H1 (cell line): ENCODE results near the gene ZAP70. TPM values are rescaled to one million over a fixed set of nuclear protein-coding genes. Genes with fewer than 3 reads are reported as not detected.

Experiments used
- CTCF ChIA-PET: fragments of 300-600 bp; sonication (Branson Sonifier 250); formaldehyde crosslinking; loops from one replicate; lab custom pipeline; 2021; ENCODE audit not compliant: partially characterized antibody; lab: Charles Lee
- POLR2A ChIA-PET: fragments of 300-600 bp; sonication (Branson Sonifier 250); formaldehyde crosslinking; loops from one replicate; lab custom pipeline; 2021; ENCODE audit warnings: inconsistent platforms; ENCODE audit not compliant: partially characterized antibody; lab: Charles Lee
- DNase-seq, 2 experiments: peaks; one replicate each; pipeline versions ENCODE4 v3.0.0 to v3.0.0-alpha.2; 2010 to 2022; ENCODE audit warnings: low spot score in 2 of 2, low read depth in 1 of 2, mixed read lengths in 1 of 2
- FAIRE-seq: peaks from 2 replicates; lab custom pipeline; 2011; peaks lifted over from hg19 to GRCh38; lab: Jason Lieb, UNC
- H2AFZ ChIP-seq: 2 replicates; pipeline ENCODE4 v1.8.1; 2012; ENCODE audit warnings: low read length, inconsistent platforms
- H2AK5ac ChIP-seq: 2 replicates; pipeline ENCODE4 v1.6.1; 2013; ENCODE audit warnings: low read depth, low read length
- H2BK120ac ChIP-seq: replicated peaks from 2 replicates; pipeline ENCODE3; 2013; ENCODE audit warnings: low read depth, low read length, inconsistent platforms
- H2BK12ac ChIP-seq: 2 replicates; pipeline ENCODE4 v1.6.1; 2013; ENCODE audit warnings: low read depth, low read length
- H2BK15ac ChIP-seq: 2 replicates; pipeline ENCODE4 v1.6.1; 2013; ENCODE audit warnings: low read length
- H2BK20ac ChIP-seq: 2 replicates; pipeline ENCODE4 v1.6.1; 2013; ENCODE audit warnings: low read length
- H2BK5ac ChIP-seq: 2 replicates; pipeline ENCODE4 v1.6.1; 2013; ENCODE audit warnings: low read depth, low read length
- H3K14ac ChIP-seq: 2 replicates; pipeline ENCODE4 v1.6.1; 2013; ENCODE audit warnings: inconsistent platforms; ENCODE audit not compliant: insufficient read length
- H3K18ac ChIP-seq: 2 replicates; pipeline ENCODE4 v1.6.1; 2013; ENCODE audit warnings: low read length; ENCODE audit errors: extremely low read depth
- H3K23ac ChIP-seq: 2 replicates; pipeline ENCODE4 v1.6.1; 2013; ENCODE audit warnings: inconsistent platforms; ENCODE audit not compliant: insufficient read length
- H3K23me2 ChIP-seq: 2 replicates; pipeline ENCODE4 v1.6.1; 2013; ENCODE audit warnings: low read depth, low read length
- H3K27ac ChIP-seq: 2 replicates; pipeline ENCODE4 v1.6.1; 2011; ENCODE audit warnings: low read depth, low read length, inconsistent platforms
- H3K27me3 ChIP-seq, 4 experiments: replicated peaks in 1 of 4; 1 replicate in 1 of 4; 2 replicates in 3 of 4; pipeline versions ENCODE4 v1.6.1 to v1.8.1; 2011 to 2013; ENCODE audit warnings: low read length in 3 of 4, mild to moderate bottlenecking in 3 of 4, inconsistent platforms in 2 of 4, mixed read lengths in 2 of 4, moderate library complexity in 1 of 4; ENCODE audit not compliant: control insufficient read depth in 3 of 4, insufficient read depth in 3 of 4; ENCODE audit errors: extremely low read depth in 1 of 4
- H3K36me3 ChIP-seq, 4 experiments: 2 replicates each; pipeline versions ENCODE4 v1.6.1 to v1.8.1; 2011 to 2013; ENCODE audit warnings: mild to moderate bottlenecking in 4 of 4, low read length in 3 of 4, moderate library complexity in 2 of 4, control low read depth in 1 of 4, inconsistent platforms in 1 of 4; ENCODE audit not compliant: insufficient read depth in 4 of 4, control insufficient read depth in 2 of 4
- H3K4ac ChIP-seq: replicated peaks from 2 replicates; pipeline ENCODE3; 2013; ENCODE audit warnings: low read length, low read depth, mixed read lengths, inconsistent platforms; ENCODE audit not compliant: insufficient read length
- H3K4me1 ChIP-seq, 4 experiments: replicated peaks in 1 of 4; 1 replicate in 1 of 4; 2 replicates in 3 of 4; pipeline versions ENCODE4 v1.6.1 to v1.8.1; 2011 to 2013; ENCODE audit warnings: low read length in 3 of 4, inconsistent platforms in 2 of 4, mixed read lengths in 1 of 4; ENCODE audit not compliant: insufficient read depth in 4 of 4, control insufficient read depth in 3 of 4
- H3K4me2 ChIP-seq, 2 experiments: 2 replicates each; pipeline versions ENCODE4 v1.6.1 to v1.8.1; 2011 to 2013; ENCODE audit warnings: low read depth in 2 of 2, low read length in 2 of 2, control low read depth in 1 of 2, inconsistent platforms in 1 of 2, mild to moderate bottlenecking in 1 of 2; ENCODE audit not compliant: insufficient read depth in 1 of 2
- H3K4me3 ChIP-seq, 4 experiments: fragments of 200-600, 300-600 bp in 1 of 4; sonication (generic), shearing (Covaris generic), sonication (Bioruptor Twin) in 1 of 4; 2 replicates each; pipeline versions ENCODE4 v1.5.1 to v1.8.1; 2011 to 2016; ENCODE audit warnings: low read length in 4 of 4, low read depth in 3 of 4, control low read depth in 2 of 4, inconsistent platforms in 2 of 4, mild to moderate bottlenecking in 2 of 4, mixed read lengths in 1 of 4, moderate library complexity in 1 of 4; ENCODE audit not compliant: insufficient read depth in 2 of 4; ENCODE audit errors: extremely low read depth in 1 of 4
- H3K56ac ChIP-seq: replicated peaks from 2 replicates; pipeline ENCODE3; 2013; ENCODE audit warnings: low read depth, mild to moderate bottlenecking, mixed read lengths, low read length, inconsistent platforms; ENCODE audit not compliant: insufficient read length
- H3K79me1 ChIP-seq: 2 replicates; pipeline ENCODE4 v1.6.1; 2013; ENCODE audit warnings: low read depth, low read length, control low read depth
- H3K79me2 ChIP-seq, 2 experiments: 2 replicates each; pipeline versions ENCODE4 v1.6.1 to v1.8.1; 2012 to 2013; ENCODE audit warnings: low read length in 2 of 2, mild to moderate bottlenecking in 2 of 2, inconsistent platforms in 1 of 2; ENCODE audit not compliant: insufficient read depth in 2 of 2, control insufficient read depth in 1 of 2
- H3K9ac ChIP-seq, 4 experiments: replicated peaks in 1 of 4; 1 replicate in 1 of 4; 2 replicates in 3 of 4; pipeline versions ENCODE4 v1.6.1 to v1.8.1; 2011 to 2013; ENCODE audit warnings: low read depth in 3 of 4, low read length in 3 of 4, control low read depth in 2 of 4, mild to moderate bottlenecking in 2 of 4, moderate library complexity in 2 of 4, inconsistent platforms in 1 of 4; ENCODE audit errors: extremely low read depth in 1 of 4
- H3K9me3 ChIP-seq, 2 experiments: 2 replicates each; pipeline versions ENCODE4 v1.6.1 to v1.8.1; 2012 to 2013; ENCODE audit warnings: mild to moderate bottlenecking in 2 of 2, moderate library complexity in 2 of 2, control low read depth in 1 of 2, inconsistent platforms in 1 of 2, low read depth in 1 of 2, low read length in 1 of 2, mixed read lengths in 1 of 2; ENCODE audit not compliant: insufficient read depth in 2 of 2
- H4K20me1 ChIP-seq, 2 experiments: replicated peaks in 1 of 2; 2 replicates each; pipeline versions ENCODE3 to v1.8.1; 2011 to 2013; ENCODE audit warnings: inconsistent platforms in 2 of 2, low read length in 2 of 2, mild to moderate bottlenecking in 1 of 2; ENCODE audit not compliant: insufficient read depth in 2 of 2, control insufficient read depth in 1 of 2
- H4K5ac ChIP-seq: 2 replicates; pipeline ENCODE4 v1.6.1; 2013; ENCODE audit warnings: low read length, low read depth, mixed read lengths, inconsistent platforms; ENCODE audit not compliant: insufficient read length
- H4K8ac ChIP-seq: 2 replicates; pipeline ENCODE4 v1.8.0; 2013; ENCODE audit warnings: mild to moderate bottlenecking, moderate library complexity, low read length, inconsistent platforms; ENCODE audit not compliant: insufficient read depth; ENCODE audit errors: extremely low read depth
- H4K91ac ChIP-seq: replicated peaks from 2 replicates; pipeline ENCODE3; 2013; ENCODE audit warnings: low read length, mixed read lengths, inconsistent platforms; ENCODE audit not compliant: insufficient read length
- BCL11A ChIP-seq, 2 experiments: IDR thresholded peaks; one replicate each; pipeline ENCODE4 v1.6.1; 2011; ENCODE audit warnings: low read depth in 2 of 2, low read length in 2 of 2, mild to moderate bottlenecking in 2 of 2
- CEBPB ChIP-seq: IDR thresholded peaks from 2 replicates; pipeline ENCODE4 v1.6.1; 2012; ENCODE audit warnings: low read depth, low read length
- E2F6 ChIP-seq: IDR thresholded peaks from 2 replicates; pipeline ENCODE4 v1.6.1; 2012; ENCODE audit warnings: inconsistent platforms
- EP300 ChIP-seq, 2 experiments: IDR thresholded peaks; 1 replicate in 1 of 2; 2 replicates in 1 of 2; pipeline ENCODE4 v1.6.1; 2011 to 2012; ENCODE audit warnings: low read depth in 2 of 2, low read length in 2 of 2, mild to moderate bottlenecking in 2 of 2, borderline replicate concordance in 1 of 2, inconsistent platforms in 1 of 2, moderate library complexity in 1 of 2
- JUND ChIP-seq: IDR thresholded peaks from 2 replicates; pipeline ENCODE4 v1.6.1; 2011; ENCODE audit warnings: mild to moderate bottlenecking, improper control_type of control experiment, low read length
- KDM1A ChIP-seq: fragments of 200-600, 300-600 bp; sonication (generic); IDR thresholded peaks from 2 replicates; pipeline ENCODE4 v1.7.1; 2016; ENCODE audit warnings: mild to moderate bottlenecking, low read length, borderline replicate concordance
- NANOG ChIP-seq: IDR thresholded peaks from 2 replicates; pipeline ENCODE4 v1.6.1; 2011; ENCODE audit warnings: low read length, low read depth, mild to moderate bottlenecking, inconsistent platforms; ENCODE audit not compliant: insufficient read depth, poor library complexity, severe bottlenecking
- RAD21 ChIP-seq, 2 experiments: IDR thresholded peaks in 1 of 2; conservative IDR thresholded peaks in 1 of 2; 2 replicates each; pipeline ENCODE4 v1.6.1; 2011; ENCODE audit warnings: low read depth in 2 of 2, low read length in 2 of 2, improper control_type of control experiment in 1 of 2, inconsistent platforms in 1 of 2, mild to moderate bottlenecking in 1 of 2, moderate library complexity in 1 of 2
- RFX5 ChIP-seq: IDR thresholded peaks from 2 replicates; pipeline ENCODE4 v1.6.1; 2011; ENCODE audit warnings: low read depth, low read length, improper control_type of control experiment, borderline replicate concordance
- SIN3A ChIP-seq, 2 experiments: IDR thresholded peaks in 1 of 2; conservative IDR thresholded peaks in 1 of 2; 2 replicates each; pipeline ENCODE4 v1.6.1; 2011 to 2012; ENCODE audit warnings: low read length in 2 of 2, improper control_type of control experiment in 1 of 2, low read depth in 1 of 2, mild to moderate bottlenecking in 1 of 2
- SRF ChIP-seq: IDR thresholded peaks from 2 replicates; pipeline ENCODE4 v1.6.1; 2011; ENCODE audit warnings: mild to moderate bottlenecking, low read depth, low read length, moderate library complexity
- TAF7 ChIP-seq: optimal IDR thresholded peaks from 2 replicates; pipeline ENCODE3; 2011; ENCODE audit warnings: low read depth, mild to moderate bottlenecking, inconsistent platforms, low read length, moderate library complexity, borderline replicate concordance
- TBP ChIP-seq: IDR thresholded peaks from 2 replicates; pipeline ENCODE4 v1.6.1; 2011; ENCODE audit warnings: low read depth, low read length, improper control_type of control experiment
- WGBS, 2 experiments: shearing (Covaris generic) in 1 of 2; methylation state at CpG; one replicate each; pipeline versions ENCODE4 v1.1.6 to v1.1.7; 2013 to 2015; ENCODE audit warnings: low lambda C conversion rate in 2 of 2, mixed read lengths in 2 of 2, inconsistent platforms in 1 of 2, low coverage in 1 of 2, missing lambda C conversion rate in 1 of 2; ENCODE audit not compliant: insufficient replicate concordance in 2 of 2, insufficient coverage in 1 of 2, insufficient read length in 1 of 2; ENCODE audit errors: extremely low coverage in 1 of 2, missing lambda C conversion rate in 1 of 2; 5-methylcytosine and 5-hydroxymethylcytosine counted together
- polyA plus RNA-seq, 7 experiments: library from polyadenylated mRNA; depleted of rRNA in 3 of 7; stranded (reverse) in 5 of 7; unstranded in 2 of 7; fragments of >200 nt in 5 of 7; fragments of 200-250 nt in 2 of 7; gene quantifications; 1 replicate in 5 of 7; 2 replicates in 1 of 7; 4 replicates in 1 of 7; pipeline versions ENCODE4 v1.2.1 to v1.2.3, GENCODE V29; 2011 to 2013; ENCODE audit warnings: missing spikeins in 2 of 7, mixed read lengths in 2 of 7
- total RNA-seq: library from RNA; stranded (reverse); fragmentation: NEBNext Ultra II Directional; extraction: Animal tissue kit (Norgen Biotek cat#: 25700); gene quantifications from 2 replicates; pipeline ENCODE4 v1.2.1, GENCODE V29; 2021

The ZAP70 gene
- total and polyA plus RNA-seq, 2 of the 8 experiments (the other 6 are each of a cell fraction or from before 2014, with no cell fraction given), result 0.15 TPM; not detected in 1

- no peak overlapping the region for H2AK5ac ChIP-seq
- H3K9ac ChIP-seq, result no peak overlapping the region
- no peak overlapping the region for H3K4me2 ChIP-seq
- no peak overlapping the region for H2BK15ac ChIP-seq
- H3K36me3 ChIP-seq, result no peaks in the 10 kb centered on the region
- H3K79me1 ChIP-seq, result no peaks in the 10 kb centered on the region
- CTCF ChIA-PET, result interaction anchor here (0.6 to 10.1 kb wide), 20 partner anchors 9 to 640 kb away, joined by 3 to 149 read pairs (median 9); partner anchors contain the start of gene ZAP70
- H2BK5ac ChIP-seq, result no peak overlapping the region
- H2BK20ac ChIP-seq, result no peak overlapping the region
- H3K23ac ChIP-seq, result no peak overlapping the region
- no peaks in the 10 kb centered on the region for H4K20me1 ChIP-seq
- H3K9me3 ChIP-seq, result no peaks in the 10 kb centered on the region
- POLR2A ChIA-PET, result interaction anchor here (0.9 to 1.1 kb wide), 2 partner anchors 32 to 75 kb away, joined by 3 to 4 read pairs; partner anchors contain the start of gene ACTR1B
- DNase-seq (no peak), FAIRE-seq (no peak)
- no peak overlapping the region for H2BK120ac ChIP-seq
- no peak overlapping the region for H3K4ac ChIP-seq
- no peak overlapping the region for H3K14ac ChIP-seq
- H3K23me2 ChIP-seq, result no peaks in the 10 kb centered on the region
- H2AFZ ChIP-seq, result no peak overlapping the region
- H3K4me3 ChIP-seq, result no peak overlapping the region
- H3K4me1 ChIP-seq, result peaks cover 0 to 2% (median 0%) of the 10 kb centered on the region in 4 experiments; a peak in 1 of 7 replicates
- no peak overlapping the region for H3K18ac ChIP-seq
- no peaks in the 10 kb centered on the region for H3K79me2 ChIP-seq
- no peak overlapping the region for H3K56ac ChIP-seq
- H2BK12ac ChIP-seq, result no peak overlapping the region
- no peak overlapping the region for H4K5ac ChIP-seq
- 91% methylated on average over 5 of the region's 5 CpGs; no CpG with 5 or more reads in 1 of the 2 experiments for WGBS, 2 experiments
- no peaks in the 10 kb centered on the region for H3K27me3 ChIP-seq
- no peak overlapping the region for H4K91ac ChIP-seq
- H3K27ac ChIP-seq, result no peak overlapping the region
- H4K8ac ChIP-seq, result no peak overlapping the region
- TF ChIP-seq KDM1A, result no peak
- no peak for TF ChIP-seq NANOG
- no peak for TF ChIP-seq TBP
- no peak for TF ChIP-seq JUND
- no peak for TF ChIP-seq EP300 (IDR thresholded peaks at IDR 0.05; ENCODE audit: borderline replicate concordance in 1 of 2, low read depth in 2 of 2, low read length in 2 of 2)
- no peak for TF ChIP-seq SRF
- no peak for TF ChIP-seq BCL11A (IDR thresholded peaks at IDR 0.05; ENCODE audit: low read depth in 2 of 2, low read length in 2 of 2)
- TF ChIP-seq RFX5, result no peak
- no peak for TF ChIP-seq E2F6
- no peak for TF ChIP-seq SIN3A (conservative IDR thresholded peaks at IDR 0.05 in 1 of 2, IDR thresholded peaks at IDR 0.05 in 1 of 2; ENCODE audit: low read depth in 1 of 2, low read length in 2 of 2)
- TF ChIP-seq CEBPB, result no peak
- no peak for TF ChIP-seq RAD21 (IDR thresholded peaks at IDR 0.05 in 1 of 2, conservative IDR thresholded peaks at IDR 0.05 in 1 of 2; ENCODE audit: low read depth in 2 of 2, low read length in 2 of 2)
- no peak for TF ChIP-seq TAF7
These were observed 26.5 kb downstream of the ZAP70 start for GRCh38 chr2:97739893-97740245.
